LNCAP (cell line): ENCODE measurements around the gene BCAR1.

ENCODE experiments used
- CTCF ChIP-seq: fragments of 450-650 bp; IDR thresholded peaks from 2 replicates; pipeline ENCODE4 v1.5.1; 2017; ENCODE audit warnings: mild to moderate bottlenecking

BCAR1 gene

GRCh38 chr16:75251280-75252048, at the start of gene BCAR1:
BCAR1 (minus strand) TSS chr16:75251624; CDS start chr16:75251482, 142 bp downstream.
- no peak for TF ChIP-seq CTCF

GRCh38 chr16:75298267-75298666, 46.8 kb upstream of the BCAR1 start:
- TF ChIP-seq CTCF: no peak

- TF ChIP-seq CTCF: no peak
Observed at GRCh38 chr16:75296606-75297005, 45.2 kb upstream of the BCAR1 start.

- no peak for TF ChIP-seq CTCF
Observed at GRCh38 chr16:75294773-75295459, 43.5 kb upstream of the BCAR1 start.

GRCh38 chr16:75293772-75294171, 42.3 kb upstream of the BCAR1 start:
- TF ChIP-seq CTCF: no peak

GRCh38 chr16:75293173-75293572, 41.7 kb upstream of the BCAR1 start:
- TF ChIP-seq CTCF: no peak

GRCh38 chr16:75292691-75293090, 41.3 kb upstream of the BCAR1 start:
- no peak for TF ChIP-seq CTCF
